Stimulated activated CD4-positive, alpha-beta T cell treated with anti-CD3 and anti-CD28 coated beads, Interleukin-15, amount 100 ng/mL, for 24 hours (primary cell): ENCODE data around the gene LRRC53.

ENCODE experiments used
- DNase-seq: peaks from one replicate; pipeline ENCODE4 v3.0.0-alpha.2; 2020

LRRC53 gene

GRCh38 chr1:74429580-74429979 lies 82.8 kb downstream of the LRRC53 start:
- no peak for DNase-seq

GRCh38 chr1:74427681-74428080 lies 84.7 kb downstream of the LRRC53 start:
- DNase-seq: no peak

GRCh38 chr1:74426208-74426937 lies 86.0 kb downstream of the LRRC53 start:
- no peak for DNase-seq

DNA sequence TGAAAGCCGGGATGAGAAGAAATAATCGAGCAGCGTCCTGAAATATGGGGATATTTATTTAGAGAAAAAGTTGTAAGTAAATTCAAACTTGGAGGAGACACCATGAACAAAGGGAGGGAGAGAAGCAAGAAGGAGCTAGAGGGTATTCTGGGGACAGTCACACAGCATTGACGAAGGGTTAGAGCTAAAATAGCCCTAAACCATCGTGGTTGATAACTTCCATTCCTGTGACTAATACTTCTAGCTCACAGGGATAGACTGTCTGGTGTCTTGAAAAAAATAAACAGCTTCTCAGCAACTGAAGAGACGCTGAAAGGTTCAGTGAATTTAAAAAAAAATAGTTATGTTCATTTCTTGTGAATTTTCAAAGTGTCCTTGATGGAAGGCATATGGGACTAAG lies 86.7 kb downstream of the LRRC53 start:
- no peak for DNase-seq

DNA sequence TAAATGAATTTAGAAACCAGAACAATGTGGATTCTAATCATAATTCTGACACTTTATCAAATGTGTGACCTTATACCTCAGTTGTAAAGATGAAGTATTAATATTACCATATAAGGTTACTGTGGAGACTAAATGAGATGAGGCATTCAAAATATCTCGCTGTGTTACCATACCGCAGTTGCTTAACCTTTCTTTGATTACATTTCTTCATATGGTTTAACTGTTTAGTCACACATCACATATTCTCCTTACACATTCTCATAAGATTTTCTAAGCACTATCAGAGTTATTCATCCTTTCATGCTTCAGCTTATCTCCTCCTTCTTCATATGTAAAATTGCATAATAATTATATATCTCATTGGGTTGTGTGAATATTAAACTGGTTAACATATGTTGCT lies 88.9 kb downstream of the LRRC53 start:
- no peak for DNase-seq

- DNase-seq: no peak
These were observed 89.8 kb downstream of the LRRC53 start for GRCh38 chr1:74422421-74423292.

- DNase-seq: no peak
These were observed 91.9 kb downstream of the LRRC53 start for GRCh38 chr1:74420467-74420866.
